ENCODE measurements around the gene TREML2. TPM values are rescaled to one million over a fixed set of nuclear protein-coding genes. Genes with fewer than 3 reads are reported as not detected.
"Not testable (repeated sequence)": the region's sequence is repeated elsewhere in the genome, so short reads cannot be mapped to it uniquely, and the experiment has no call there.

Gene TREML2
- polyA plus RNA-seq, 1 donor, result 0.11 TPM

GRCh38 chr6:41208439-41209106, 7.6 kb upstream of the TREML2 start:
- DNase-seq (ENCODE audit: low read depth), result no peak

- DNase-seq (ENCODE audit: low read depth), result no peak
Measured at GRCh38 chr6:41204156-41204555, 3.2 kb upstream of the TREML2 start.

GRCh38 chr6:41201764-41202173, 820 bp upstream of the TREML2 start:
- no peak for DNase-seq (ENCODE audit: low read depth)

- DNase-seq (ENCODE audit: low read depth), result no peak
Measured at GRCh38 chr6:41200296-41200900, 551 bp downstream of the TREML2 start.

GRCh38 chr6:41199552-41200246, 1.2 kb downstream of the TREML2 start:
- DNase-seq (ENCODE audit: low read depth), result no peak

- no peak for DNase-seq (ENCODE audit: low read depth)
Measured at GRCh38 chr6:41197234-41197633, 3.7 kb downstream of the TREML2 start.

- no peak for DNase-seq (ENCODE audit: low read depth)
Measured at GRCh38 chr6:41194386-41194785, 6.6 kb downstream of the TREML2 start.

GRCh38 chr6:41193884-41194283, 7.1 kb downstream of the TREML2 start:
- no peak for DNase-seq (ENCODE audit: low read depth)

GRCh38 chr6:41193171-41193734, 7.7 kb downstream of the TREML2 start:
- DNase-seq (ENCODE audit: low read depth), result no peak

GRCh38 chr6:41191569-41191968, 9.4 kb downstream of the TREML2 start:
- DNase-seq (ENCODE audit: low read depth), result no peak

GRCh38 chr6:41190791-41191190, 10.2 kb downstream of the TREML2 start:
- DNase-seq (ENCODE audit: low read depth), result no peak

GRCh38 chr6:41189967-41190366, 11.0 kb downstream of the TREML2 start:
- no peak for DNase-seq (ENCODE audit: low read depth)

- DNase-seq (ENCODE audit: low read depth), result not testable (repeated sequence)
Measured at GRCh38 chr6:41189046-41189445, 11.9 kb downstream of the TREML2 start.

- no peak for DNase-seq (ENCODE audit: low read depth)
Measured at GRCh38 chr6:41187924-41188886, 12.7 kb downstream of the TREML2 start.

- DNase-seq (ENCODE audit: low read depth), result no peak
Measured at GRCh38 chr6:41186031-41186562, 14.9 kb downstream of the TREML2 start.

- no peak for DNase-seq (ENCODE audit: low read depth)
Measured at GRCh38 chr6:41184761-41185160, 16.2 kb downstream of the TREML2 start.

- DNase-seq (ENCODE audit: low read depth), result no peak
Measured at GRCh38 chr6:41182069-41183034, 18.6 kb downstream of the TREML2 start.

GRCh38 chr6:41181566-41181965, 19.4 kb downstream of the TREML2 start:
- DNase-seq (ENCODE audit: low read depth), result no peak

GRCh38 chr6:41179163-41179562, 21.8 kb downstream of the TREML2 start:
- DNase-seq (ENCODE audit: low read depth), result no peak

- DNase-seq (ENCODE audit: low read depth), result no peak
Measured at GRCh38 chr6:41177695-41178094, 23.3 kb downstream of the TREML2 start.
